ENCODE data around the gene SCAI. TPM values are rescaled to one million over a fixed set of nuclear protein-coding genes. Genes with fewer than 3 reads are reported as not detected.
A peak's percentile ranks its signal among the peaks of the same experiment; 100 is the strongest.

Gene SCAI
- total and polyA plus RNA-seq, 9 of the 15 experiments (the other 6 are each of a cell fraction or from before 2014, with no cell fraction given): 0.70 to 12.4 (median 4.2) TPM

DNA sequence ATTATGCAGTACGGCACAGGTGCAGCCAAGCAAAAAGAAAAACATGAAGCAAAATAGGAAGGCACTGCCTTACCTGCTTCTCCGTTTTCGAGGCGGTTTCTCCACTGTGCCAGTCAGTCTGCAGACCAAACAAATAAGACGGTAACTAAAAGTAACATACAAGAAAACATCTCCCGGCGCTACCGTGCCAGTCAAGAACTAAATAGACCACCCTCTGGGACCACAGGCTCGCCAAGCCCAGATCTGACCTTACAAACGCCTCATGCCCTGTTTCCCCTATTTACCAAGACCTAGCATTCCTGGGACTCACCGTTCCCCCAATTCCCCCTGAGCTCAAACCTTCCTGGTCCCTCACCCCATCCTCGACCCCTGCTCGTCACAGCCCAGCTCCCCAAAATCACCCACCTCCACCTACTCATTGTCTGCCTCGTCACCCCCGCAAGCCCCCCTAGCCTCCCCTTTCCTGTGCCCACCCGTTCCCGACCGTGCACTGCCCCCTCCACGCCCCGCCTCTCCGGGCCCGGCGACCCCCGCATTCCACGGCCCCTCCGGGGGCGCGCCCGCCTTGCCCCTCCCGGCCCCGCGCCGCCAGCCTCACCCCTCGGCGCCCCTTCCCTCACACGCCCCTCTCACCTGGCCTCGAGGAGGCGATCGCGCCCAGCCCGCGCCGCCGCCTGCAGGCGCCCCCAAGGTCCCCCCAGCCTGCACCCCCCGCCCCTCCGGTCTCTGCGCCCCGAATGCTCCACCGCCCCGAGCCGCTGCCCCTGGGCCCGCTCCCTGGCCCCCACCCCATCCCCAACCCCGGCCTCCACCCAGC is 560 bp downstream of the SCAI start (continued):
- TF ChIP-seq, protein P1, sequence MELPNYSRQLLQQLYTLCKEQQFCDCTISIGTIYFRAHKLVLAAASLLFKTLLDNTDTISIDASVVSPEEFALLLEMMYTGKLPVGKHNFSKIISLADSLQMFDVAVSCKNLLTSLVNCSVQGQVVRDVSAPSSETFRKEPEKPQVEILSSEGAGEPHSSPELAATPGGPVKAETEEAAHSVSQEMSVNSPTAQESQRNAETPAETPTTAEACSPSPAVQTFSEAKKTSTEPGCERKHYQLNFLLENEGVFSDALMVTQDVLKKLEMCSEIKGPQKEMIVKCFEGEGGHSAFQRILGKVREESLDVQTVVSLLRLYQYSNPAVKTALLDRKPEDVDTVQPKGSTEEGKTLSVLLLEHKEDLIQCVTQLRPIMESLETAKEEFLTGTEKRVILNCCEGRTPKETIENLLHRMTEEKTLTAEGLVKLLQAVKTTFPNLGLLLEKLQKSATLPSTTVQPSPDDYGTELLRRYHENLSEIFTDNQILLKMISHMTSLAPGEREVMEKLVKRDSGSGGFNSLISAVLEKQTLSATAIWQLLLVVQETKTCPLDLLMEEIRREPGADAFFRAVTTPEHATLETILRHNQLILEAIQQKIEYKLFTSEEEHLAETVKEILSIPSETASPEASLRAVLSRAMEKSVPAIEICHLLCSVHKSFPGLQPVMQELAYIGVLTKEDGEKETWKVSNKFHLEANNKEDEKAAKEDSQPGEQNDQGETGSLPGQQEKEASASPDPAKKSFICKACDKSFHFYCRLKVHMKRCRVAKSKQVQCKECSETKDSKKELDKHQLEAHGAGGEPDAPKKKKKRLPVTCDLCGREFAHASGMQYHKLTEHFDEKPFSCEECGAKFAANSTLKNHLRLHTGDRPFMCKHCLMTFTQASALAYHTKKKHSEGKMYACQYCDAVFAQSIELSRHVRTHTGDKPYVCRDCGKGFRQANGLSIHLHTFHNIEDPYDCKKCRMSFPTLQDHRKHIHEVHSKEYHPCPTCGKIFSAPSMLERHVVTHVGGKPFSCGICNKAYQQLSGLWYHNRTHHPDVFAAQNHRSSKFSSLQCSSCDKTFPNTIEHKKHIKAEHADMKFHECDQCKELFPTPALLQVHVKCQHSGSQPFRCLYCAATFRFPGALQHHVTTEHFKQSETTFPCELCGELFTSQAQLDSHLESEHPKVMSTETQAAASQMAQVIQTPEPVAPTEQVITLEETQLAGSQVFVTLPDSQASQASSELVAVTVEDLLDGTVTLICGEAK (IDR thresholded peaks at IDR 0.05): peak; percentile 34; the same call in 1 of the 2 replicates
- TF ChIP-seq, protein P1 (CRISPR knock-in tag; IDR thresholded peaks at IDR 0.05): no peak
- TF ChIP-seq ZNF197 (CRISPR knock-in tag; IDR thresholded peaks at IDR 0.05; ENCODE audit: low read depth): no peak
- TF ChIP-seq, protein P2, sequence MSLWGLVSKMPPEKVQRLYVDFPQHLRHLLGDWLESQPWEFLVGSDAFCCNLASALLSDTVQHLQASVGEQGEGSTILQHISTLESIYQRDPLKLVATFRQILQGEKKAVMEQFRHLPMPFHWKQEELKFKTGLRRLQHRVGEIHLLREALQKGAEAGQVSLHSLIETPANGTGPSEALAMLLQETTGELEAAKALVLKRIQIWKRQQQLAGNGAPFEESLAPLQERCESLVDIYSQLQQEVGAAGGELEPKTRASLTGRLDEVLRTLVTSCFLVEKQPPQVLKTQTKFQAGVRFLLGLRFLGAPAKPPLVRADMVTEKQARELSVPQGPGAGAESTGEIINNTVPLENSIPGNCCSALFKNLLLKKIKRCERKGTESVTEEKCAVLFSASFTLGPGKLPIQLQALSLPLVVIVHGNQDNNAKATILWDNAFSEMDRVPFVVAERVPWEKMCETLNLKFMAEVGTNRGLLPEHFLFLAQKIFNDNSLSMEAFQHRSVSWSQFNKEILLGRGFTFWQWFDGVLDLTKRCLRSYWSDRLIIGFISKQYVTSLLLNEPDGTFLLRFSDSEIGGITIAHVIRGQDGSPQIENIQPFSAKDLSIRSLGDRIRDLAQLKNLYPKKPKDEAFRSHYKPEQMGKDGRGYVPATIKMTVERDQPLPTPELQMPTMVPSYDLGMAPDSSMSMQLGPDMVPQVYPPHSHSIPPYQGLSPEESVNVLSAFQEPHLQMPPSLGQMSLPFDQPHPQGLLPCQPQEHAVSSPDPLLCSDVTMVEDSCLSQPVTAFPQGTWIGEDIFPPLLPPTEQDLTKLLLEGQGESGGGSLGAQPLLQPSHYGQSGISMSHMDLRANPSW (CRISPR knock-in tag; IDR thresholded peaks at IDR 0.05): no peak
- TF ChIP-seq, protein P3, sequence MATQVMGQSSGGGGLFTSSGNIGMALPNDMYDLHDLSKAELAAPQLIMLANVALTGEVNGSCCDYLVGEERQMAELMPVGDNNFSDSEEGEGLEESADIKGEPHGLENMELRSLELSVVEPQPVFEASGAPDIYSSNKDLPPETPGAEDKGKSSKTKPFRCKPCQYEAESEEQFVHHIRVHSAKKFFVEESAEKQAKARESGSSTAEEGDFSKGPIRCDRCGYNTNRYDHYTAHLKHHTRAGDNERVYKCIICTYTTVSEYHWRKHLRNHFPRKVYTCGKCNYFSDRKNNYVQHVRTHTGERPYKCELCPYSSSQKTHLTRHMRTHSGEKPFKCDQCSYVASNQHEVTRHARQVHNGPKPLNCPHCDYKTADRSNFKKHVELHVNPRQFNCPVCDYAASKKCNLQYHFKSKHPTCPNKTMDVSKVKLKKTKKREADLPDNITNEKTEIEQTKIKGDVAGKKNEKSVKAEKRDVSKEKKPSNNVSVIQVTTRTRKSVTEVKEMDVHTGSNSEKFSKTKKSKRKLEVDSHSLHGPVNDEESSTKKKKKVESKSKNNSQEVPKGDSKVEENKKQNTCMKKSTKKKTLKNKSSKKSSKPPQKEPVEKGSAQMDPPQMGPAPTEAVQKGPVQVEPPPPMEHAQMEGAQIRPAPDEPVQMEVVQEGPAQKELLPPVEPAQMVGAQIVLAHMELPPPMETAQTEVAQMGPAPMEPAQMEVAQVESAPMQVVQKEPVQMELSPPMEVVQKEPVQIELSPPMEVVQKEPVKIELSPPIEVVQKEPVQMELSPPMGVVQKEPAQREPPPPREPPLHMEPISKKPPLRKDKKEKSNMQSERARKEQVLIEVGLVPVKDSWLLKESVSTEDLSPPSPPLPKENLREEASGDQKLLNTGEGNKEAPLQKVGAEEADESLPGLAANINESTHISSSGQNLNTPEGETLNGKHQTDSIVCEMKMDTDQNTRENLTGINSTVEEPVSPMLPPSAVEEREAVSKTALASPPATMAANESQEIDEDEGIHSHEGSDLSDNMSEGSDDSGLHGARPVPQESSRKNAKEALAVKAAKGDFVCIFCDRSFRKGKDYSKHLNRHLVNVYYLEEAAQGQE (IDR thresholded peaks at IDR 0.05; ENCODE audit: borderline replicate concordance): no peak
- TF ChIP-seq, protein P3 (CRISPR knock-in tag; IDR thresholded peaks at IDR 0.05; ENCODE audit: low read depth): no peak

All from K562 (cell line).